H1 (cell line): ENCODE data around the gene SPACA9.

ENCODE experiments used
- HDAC2 ChIP-seq, 2 experiments: fragments of 300-600 bp in 1 of 2; sonication (generic) in 1 of 2; IDR thresholded peaks; 2 replicates each; pipeline ENCODE4 v1.6.1; 2011 to 2012; ENCODE audit warnings: low read depth in 2 of 2, low read length in 2 of 2, mild to moderate bottlenecking in 2 of 2, moderate library complexity in 2 of 2, borderline replicate concordance in 1 of 2, inconsistent platforms in 1 of 2
- POLR2A ChIP-seq, 2 experiments: IDR thresholded peaks; 1 replicate in 1 of 2; 2 replicates in 1 of 2; pipeline ENCODE4 v1.6.1; 2011; ENCODE audit warnings: low read depth in 2 of 2, low read length in 2 of 2, mild to moderate bottlenecking in 2 of 2; ENCODE audit errors: control extremely low read depth in 1 of 2
- POU5F1 ChIP-seq: IDR thresholded peaks from 2 replicates; pipeline ENCODE4 v1.6.1; 2011; ENCODE audit warnings: low read depth, mild to moderate bottlenecking, low read length, moderate library complexity
- RNF2 ChIP-seq: fragments of 200-900, 300-1000 bp; sonication (generic); IDR thresholded peaks from 2 replicates; pipeline ENCODE4 v1.7.1; 2016; ENCODE audit warnings: borderline replicate concordance, low read depth, mild to moderate bottlenecking, antibody characterized with exemption, low read length; ENCODE audit not compliant: poor library complexity, severe bottlenecking; ENCODE audit errors: missing control alignments
- TF ChIP-seq, protein P1 (sequence below), 3 experiments: IDR thresholded peaks; 1 replicate in 2 of 3; 2 replicates in 1 of 3; pipeline versions ENCODE4 v1.5.1 to v1.6.1; 2011; ENCODE audit warnings: low read length in 3 of 3, mild to moderate bottlenecking in 3 of 3, inconsistent platforms in 2 of 3, low read depth in 1 of 3, moderate library complexity in 1 of 3; ENCODE audit not compliant: insufficient read depth in 1 of 3; ENCODE audit errors: control extremely low read depth in 1 of 3

DNA sequence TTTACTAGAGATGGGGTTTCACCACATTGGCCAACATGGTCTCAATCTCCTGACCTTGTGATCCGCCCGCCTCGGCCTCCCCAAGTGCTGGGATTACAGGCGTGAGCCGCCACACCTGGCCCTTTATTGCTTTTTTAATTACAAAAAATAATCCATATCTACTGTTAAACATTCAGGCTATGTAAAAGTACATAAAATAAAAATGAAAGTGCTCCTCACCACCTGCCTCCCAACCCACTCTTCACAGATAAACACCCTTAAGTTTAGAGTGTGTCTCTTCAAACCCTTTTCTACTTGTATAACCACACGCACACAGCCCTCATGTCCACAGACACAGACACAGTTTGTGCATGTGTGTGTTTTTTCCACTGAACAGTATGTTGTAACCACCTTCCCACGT is 49.0 kb downstream of the SPACA9 start:
- TF ChIP-seq, protein P1, sequence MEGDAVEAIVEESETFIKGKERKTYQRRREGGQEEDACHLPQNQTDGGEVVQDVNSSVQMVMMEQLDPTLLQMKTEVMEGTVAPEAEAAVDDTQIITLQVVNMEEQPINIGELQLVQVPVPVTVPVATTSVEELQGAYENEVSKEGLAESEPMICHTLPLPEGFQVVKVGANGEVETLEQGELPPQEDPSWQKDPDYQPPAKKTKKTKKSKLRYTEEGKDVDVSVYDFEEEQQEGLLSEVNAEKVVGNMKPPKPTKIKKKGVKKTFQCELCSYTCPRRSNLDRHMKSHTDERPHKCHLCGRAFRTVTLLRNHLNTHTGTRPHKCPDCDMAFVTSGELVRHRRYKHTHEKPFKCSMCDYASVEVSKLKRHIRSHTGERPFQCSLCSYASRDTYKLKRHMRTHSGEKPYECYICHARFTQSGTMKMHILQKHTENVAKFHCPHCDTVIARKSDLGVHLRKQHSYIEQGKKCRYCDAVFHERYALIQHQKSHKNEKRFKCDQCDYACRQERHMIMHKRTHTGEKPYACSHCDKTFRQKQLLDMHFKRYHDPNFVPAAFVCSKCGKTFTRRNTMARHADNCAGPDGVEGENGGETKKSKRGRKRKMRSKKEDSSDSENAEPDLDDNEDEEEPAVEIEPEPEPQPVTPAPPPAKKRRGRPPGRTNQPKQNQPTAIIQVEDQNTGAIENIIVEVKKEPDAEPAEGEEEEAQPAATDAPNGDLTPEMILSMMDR (IDR thresholded peaks at IDR 0.05; ENCODE audit: control extremely low read depth in 1 of 3, insufficient read depth in 1 of 3, low read depth in 1 of 3, low read length in 3 of 3): no peak
- TF ChIP-seq POU5F1 (no peak), HDAC2 (IDR thresholded peaks at IDR 0.05; ENCODE audit: borderline replicate concordance in 1 of 2, low read depth in 2 of 2, low read length in 2 of 2) (no peak), POLR2A (IDR thresholded peaks at IDR 0.05; ENCODE audit: control extremely low read depth in 1 of 2, low read depth in 2 of 2, low read length in 2 of 2) (no peak), RNF2 (no peak)
